Type B pancreatic cell (in vitro differentiated cells): ENCODE measurements around the gene MANF. TPM values are rescaled to one million over a fixed set of nuclear protein-coding genes. Genes with fewer than 3 reads are reported as not detected.

ENCODE experiments used
- DNase-seq: peaks from one replicate; pipeline ENCODE4 v3.0.0; 2021; ENCODE audit warnings: mixed read lengths; ENCODE audit not compliant: unreplicated experiment; ENCODE audit errors: extremely low spot score
- H3K27ac Mint-ChIP-seq: 2 replicates; pipeline ENCODE4 v1.8.0; 2021; ENCODE audit warnings: mild to moderate bottlenecking, mixed read lengths
- H3K27me3 Mint-ChIP-seq: 2 replicates; pipeline ENCODE4 v1.8.0; 2021; ENCODE audit warnings: mixed read lengths
- H3K36me3 Mint-ChIP-seq: 2 replicates; pipeline ENCODE4 v1.8.0; 2021; ENCODE audit warnings: mixed read lengths
- H3K4me1 Mint-ChIP-seq: one replicate; pipeline ENCODE4 v1.8.0; 2021; ENCODE audit warnings: mixed read lengths; ENCODE audit not compliant: unreplicated experiment
- H3K4me3 Mint-ChIP-seq: 2 replicates; pipeline ENCODE4 v1.8.0; 2021; ENCODE audit warnings: mild to moderate bottlenecking, mixed read lengths
- H3K9me3 Mint-ChIP-seq: 2 replicates; pipeline ENCODE4 v1.8.0; 2021; ENCODE audit warnings: mixed read lengths
- CTCF ChIP-seq: fragments of 200-600 bp; sonication (generic); conservative IDR thresholded peaks from 2 replicates; pipeline ENCODE4 v1.5.0; 2021; ENCODE audit warnings: antibody characterized with exemption, mild to moderate bottlenecking
- total RNA-seq: library from RNA; stranded (reverse); gene quantifications from 2 replicates; pipeline ENCODE4 v1.2.1, GENCODE V29; 2021; ENCODE audit warnings: low replicate concordance

MANF gene
- total RNA-seq, 1 donor from 2014 or later: 139 TPM

DNA sequence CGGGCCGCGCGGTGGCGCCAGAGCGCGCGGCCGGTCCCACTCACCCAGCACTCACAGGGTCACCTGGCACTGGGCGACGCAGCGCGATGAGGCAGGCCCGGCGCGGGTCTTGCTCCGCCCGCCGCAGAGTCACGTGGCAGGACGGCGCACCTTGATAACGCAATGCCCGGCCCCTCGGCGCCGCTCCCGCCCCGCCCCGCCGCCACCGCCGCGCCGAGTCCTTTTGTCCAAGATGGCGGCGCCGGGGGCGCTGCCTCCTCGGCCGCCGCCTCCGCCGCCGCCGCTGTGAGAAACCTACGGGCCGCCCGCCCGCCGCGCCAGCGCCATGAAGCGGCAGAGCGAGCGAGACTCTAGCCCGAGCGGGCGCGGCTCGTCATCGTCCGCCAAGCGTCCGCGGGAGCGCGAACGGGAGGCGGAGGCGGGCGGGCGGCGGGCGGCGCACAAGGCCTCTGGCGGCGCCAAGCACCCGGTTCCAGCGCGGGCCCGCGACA, 6.0 kb downstream of the MANF start, which contains the start of gene RBM15B:
Gene RBM15B, plus strand, starts transcription at position 211 of the 491 bp plus-strand sequence. Its CDS starts 115 bp downstream, at position 326.
- no peaks in the 10 kb centered on the region for H3K9me3 Mint-ChIP-seq
- peak; percentile 99 for DNase-seq
- peak within 1 kb of the TSS; percentile 89 for H3K4me3 Mint-ChIP-seq
- H3K36me3 Mint-ChIP-seq: peaks cover 46% of the 10 kb centered on the region
- peak within 1 kb of the TSS; percentile 99 for H3K27ac Mint-ChIP-seq
- no peaks in the 10 kb centered on the region for H3K27me3 Mint-ChIP-seq
- peaks cover 36% of the 10 kb centered on the region for H3K4me1 Mint-ChIP-seq
- peak; percentile 91 for TF ChIP-seq CTCF

- H3K36me3 Mint-ChIP-seq: peaks cover 47% of the 10 kb centered on the region
- H3K4me3 Mint-ChIP-seq: peak overlapping the region; percentile 89
- TF ChIP-seq CTCF: no peak
- H3K9me3 Mint-ChIP-seq: no peaks in the 10 kb centered on the region
- DNase-seq: no peak
- H3K27ac Mint-ChIP-seq: peak overlapping the region; percentile 84
- H3K27me3 Mint-ChIP-seq: no peaks in the 10 kb centered on the region
- H3K4me1 Mint-ChIP-seq: peaks cover 36% of the 10 kb centered on the region
Observed at GRCh38 chr3:51391566-51392354, 6.7 kb downstream of the MANF start.

DNA sequence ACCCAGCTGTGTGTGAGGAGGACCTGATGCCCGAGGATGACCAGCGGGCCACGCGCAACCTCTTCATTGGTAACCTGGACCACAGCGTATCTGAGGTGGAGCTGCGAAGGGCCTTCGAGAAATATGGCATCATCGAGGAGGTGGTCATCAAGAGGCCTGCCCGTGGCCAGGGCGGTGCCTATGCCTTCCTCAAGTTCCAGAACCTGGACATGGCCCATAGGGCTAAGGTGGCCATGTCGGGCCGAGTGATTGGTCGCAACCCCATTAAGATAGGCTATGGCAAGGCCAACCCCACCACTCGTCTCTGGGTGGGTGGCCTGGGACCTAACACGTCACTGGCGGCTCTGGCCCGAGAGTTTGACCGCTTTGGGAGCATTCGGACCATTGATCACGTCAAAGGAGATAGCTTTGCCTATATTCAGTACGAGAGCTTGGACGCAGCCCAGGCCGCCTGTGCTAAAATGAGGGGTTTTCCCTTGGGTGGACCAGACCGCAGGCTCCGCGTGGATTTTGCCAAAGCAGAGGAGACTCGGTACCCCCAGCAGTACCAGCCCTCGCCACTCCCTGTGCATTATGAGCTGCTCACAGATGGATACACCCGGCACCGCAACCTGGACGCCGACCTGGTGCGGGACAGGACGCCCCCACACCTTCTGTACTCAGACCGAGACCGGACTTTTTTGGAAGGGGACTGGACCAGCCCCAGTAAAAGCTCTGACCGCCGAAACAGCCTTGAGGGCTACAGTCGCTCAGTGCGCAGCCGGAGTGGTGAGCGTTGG, 7.5 kb downstream of the MANF start:
- no peaks in the 10 kb centered on the region for H3K27me3 Mint-ChIP-seq
- H3K4me1 Mint-ChIP-seq: peaks cover 35% of the 10 kb centered on the region
- DNase-seq: no peak
- peaks cover 47% of the 10 kb centered on the region for H3K36me3 Mint-ChIP-seq
- no peaks in the 10 kb centered on the region for H3K9me3 Mint-ChIP-seq
- H3K4me3 Mint-ChIP-seq: peak overlapping the region; percentile 89
- peak overlapping the region; percentile 56 for H3K27ac Mint-ChIP-seq
- no peak for TF ChIP-seq CTCF

DNA sequence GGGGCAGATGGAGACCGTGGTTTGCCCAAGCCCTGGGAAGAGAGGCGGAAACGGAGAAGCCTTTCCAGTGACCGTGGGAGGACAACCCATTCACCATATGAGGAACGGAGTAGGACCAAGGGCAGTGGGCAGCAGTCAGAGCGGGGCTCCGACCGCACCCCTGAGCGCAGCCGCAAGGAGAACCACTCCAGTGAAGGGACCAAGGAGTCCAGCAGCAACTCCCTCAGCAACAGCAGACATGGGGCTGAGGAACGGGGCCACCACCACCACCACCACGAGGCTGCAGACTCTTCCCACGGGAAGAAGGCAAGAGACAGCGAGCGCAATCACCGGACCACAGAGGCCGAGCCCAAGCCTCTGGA, 8.0 kb downstream of the MANF start:
- H3K27ac Mint-ChIP-seq: peak overlapping the region; percentile 65
- H3K36me3 Mint-ChIP-seq: peaks cover 42% of the 10 kb centered on the region
- H3K4me1 Mint-ChIP-seq: peaks cover 30% of the 10 kb centered on the region
- no peak for TF ChIP-seq CTCF
- no peaks in the 10 kb centered on the region for H3K9me3 Mint-ChIP-seq
- peak overlapping the region; percentile 89 for H3K4me3 Mint-ChIP-seq
- DNase-seq: no peak
- no peaks in the 10 kb centered on the region for H3K27me3 Mint-ChIP-seq

GRCh38 chr3:51393564-51393963, 8.5 kb downstream of the MANF start:
- no peak for TF ChIP-seq CTCF
- H3K4me1 Mint-ChIP-seq: peaks cover 27% of the 10 kb centered on the region
- peaks cover 39% of the 10 kb centered on the region for H3K36me3 Mint-ChIP-seq
- H3K27me3 Mint-ChIP-seq: no peaks in the 10 kb centered on the region
- H3K4me3 Mint-ChIP-seq: peak overlapping the region; percentile 77
- DNase-seq: no peak
- H3K9me3 Mint-ChIP-seq: no peaks in the 10 kb centered on the region
- H3K27ac Mint-ChIP-seq: peak overlapping the region; percentile 65
